ENCODE data around the gene GP1BB. TPM values are rescaled to one million over a fixed set of nuclear protein-coding genes. Genes with fewer than 3 reads are reported as not detected.

GP1BB gene
- total RNA-seq, 2 donors from 2014 or later = not detected

- Mint-ChIP-seq H3K36me3 (no peaks in the 10 kb centered on the region), H3K27me3 (peaks cover 16 to 31% of the 10 kb centered on the region in 2 donors), H3K4me1 (ENCODE audit: low read depth in 2 of 2) (peaks cover 0 to 15% of the 10 kb centered on the region in 2 donors), H3K9me3 (no peaks in the 10 kb centered on the region), H3K27ac (no peak overlapping the region), H3K4me3 (peak overlapping the region; percentile 56)
- ATAC-seq = peak; percentile 74 to 81
- DNase-seq (ENCODE audit: low spot score) = peak; percentile 78
Observed at GRCh38 chr22:19766511-19767426, 43.4 kb downstream of the GP1BB start.

GRCh38 chr22:19767427-19768341 lies 44.3 kb downstream of the GP1BB start:
- peak overlapping the region; percentile 56 for H3K4me3 Mint-ChIP-seq
- peaks cover 14 to 40% of the 10 kb centered on the region in 2 donors for H3K27me3 Mint-ChIP-seq
- no peaks in the 10 kb centered on the region for H3K36me3 Mint-ChIP-seq
- H3K9me3 Mint-ChIP-seq = no peaks in the 10 kb centered on the region
- DNase-seq (ENCODE audit: low spot score) (no peak), ATAC-seq (peak in 1 of 2 donors; percentile 61)
- no peak overlapping the region for H3K27ac Mint-ChIP-seq
- peaks cover 0 to 15% of the 10 kb centered on the region in 2 donors for H3K4me1 Mint-ChIP-seq (ENCODE audit: low read depth in 2 of 2)

GRCh38 chr22:19769393-19769715 lies 46.0 kb downstream of the GP1BB start:
- no peak for DNase-seq (ENCODE audit: low spot score)
- ATAC-seq = no peak
- no peak overlapping the region for H3K27ac Mint-ChIP-seq
- H3K9me3 Mint-ChIP-seq = no peaks in the 10 kb centered on the region
- H3K27me3 Mint-ChIP-seq = peaks cover 14 to 42% of the 10 kb centered on the region in 2 donors
- no peak overlapping the region for H3K4me3 Mint-ChIP-seq
- no peaks in the 10 kb centered on the region for H3K36me3 Mint-ChIP-seq
- peaks cover 0 to 15% of the 10 kb centered on the region in 2 donors for H3K4me1 Mint-ChIP-seq (ENCODE audit: low read depth in 2 of 2)

- Mint-ChIP-seq H3K27ac (no peak overlapping the region), H3K36me3 (no peaks in the 10 kb centered on the region), H3K27me3 (peaks cover 10 to 37% of the 10 kb centered on the region in 2 donors), H3K4me1 (ENCODE audit: low read depth in 2 of 2) (peaks cover 0 to 13% of the 10 kb centered on the region in 2 donors), H3K9me3 (no peaks in the 10 kb centered on the region), H3K4me3 (no peak overlapping the region)
- DNase-seq (ENCODE audit: low spot score) (no peak), ATAC-seq (no peak)
Observed at GRCh38 chr22:19770349-19771220, 47.2 kb downstream of the GP1BB start.

- Mint-ChIP-seq H3K4me3 (no peak overlapping the region), H3K36me3 (no peaks in the 10 kb centered on the region), H3K9me3 (no peaks in the 10 kb centered on the region), H3K27ac (no peak overlapping the region), H3K27me3 (peaks cover 10 to 33% of the 10 kb centered on the region in 2 donors), H3K4me1 (ENCODE audit: low read depth in 2 of 2) (peaks cover 0 to 14% of the 10 kb centered on the region in 2 donors)
- DNase-seq (ENCODE audit: low spot score) = no peak
- no peak for ATAC-seq
Observed at GRCh38 chr22:19772422-19772672, 49.0 kb downstream of the GP1BB start.

- H3K27ac Mint-ChIP-seq = no peak overlapping the region
- H3K4me3 Mint-ChIP-seq = no peak overlapping the region
- peaks cover 10 to 28% of the 10 kb centered on the region in 2 donors for H3K27me3 Mint-ChIP-seq
- DNase-seq (ENCODE audit: low spot score) = no peak
- H3K36me3 Mint-ChIP-seq = no peaks in the 10 kb centered on the region
- H3K9me3 Mint-ChIP-seq = no peaks in the 10 kb centered on the region
- no peak for ATAC-seq
- peaks cover 0 to 11% of the 10 kb centered on the region in 2 donors for H3K4me1 Mint-ChIP-seq (ENCODE audit: low read depth in 2 of 2)
Observed at GRCh38 chr22:19772673-19773469, 49.5 kb downstream of the GP1BB start.

- Mint-ChIP-seq H3K9me3 (no peaks in the 10 kb centered on the region), H3K36me3 (no peaks in the 10 kb centered on the region), H3K27ac (no peak overlapping the region), H3K4me1 (ENCODE audit: low read depth in 2 of 2) (peaks cover 0 to 11% of the 10 kb centered on the region in 2 donors), H3K4me3 (no peak overlapping the region), H3K27me3 (peaks cover 10 to 27% of the 10 kb centered on the region in 2 donors)
- ATAC-seq (no peak), DNase-seq (ENCODE audit: low spot score) (no peak)
Observed at GRCh38 chr22:19773470-19774040, 50.2 kb downstream of the GP1BB start.

Other genes with a start within 250 kb of the GP1BB start
- 100 to 1,000 TPM; 104 to 109 TPM for gene UFD1, start 244.3 kb upstream of the GP1BB start, total RNA-seq
- gene CDC45, start 243.6 kb upstream of the GP1BB start, total RNA-seq = 100 to 1,000 TPM in 1 of 2 donors, 10 to 100 TPM in 1; 57.8 to 137 TPM
- not detected for gene CLDN5, start 199.1 kb upstream of the GP1BB start, total RNA-seq
- not detected for gene SEPTIN5, start 9.0 kb upstream of the GP1BB start, total RNA-seq
- 1 to 10 TPM; 1.1 to 2.9 TPM for gene TBX1, start 37.2 kb downstream of the GP1BB start, total RNA-seq
- 10 to 100 TPM in 1 of 2 donors, 1 to 10 TPM in 1; 9.7 to 17.9 TPM for gene GNB1L, start 131.3 kb downstream of the GP1BB start, total RNA-seq
- 10 to 100 TPM; 11.2 to 26.3 TPM for gene RTL10, start 131.3 kb downstream of the GP1BB start, total RNA-seq
- 100 to 1,000 TPM; 141 to 223 TPM for gene COMT, start 218.2 kb downstream of the GP1BB start, total RNA-seq
- gene TXNRD2, start 218.3 kb downstream of the GP1BB start, total RNA-seq = 10 to 100 TPM; 29.9 to 34.3 TPM